HG02884 (cell line): ENCODE measurements around the gene ANGPTL7.
"Not testable (repeated sequence)": the region's sequence is repeated elsewhere in the genome, so short reads cannot be mapped to it uniquely, and the experiment has no call there.

Experiments used
- ATAC-seq: cut with Tn5 transposase; IDR thresholded peaks from one replicate; pipeline ENCODE4 v1.9.1; 2021; ENCODE audit warnings: mild to moderate bottlenecking, moderate library complexity; ENCODE audit not compliant: unreplicated experiment

ANGPTL7 gene

GRCh38 chr1:11168731-11169130, 20.4 kb upstream of the ANGPTL7 start:
- no peak for ATAC-seq

- no peak for ATAC-seq
Observed at GRCh38 chr1:11169202-11169601, 20.0 kb upstream of the ANGPTL7 start.

- ATAC-seq, result no peak
Observed at GRCh38 chr1:11170102-11170501, 19.1 kb upstream of the ANGPTL7 start.

- ATAC-seq, result no peak
Observed at GRCh38 chr1:11174261-11174942, 14.8 kb upstream of the ANGPTL7 start.

GRCh38 chr1:11175461-11175860, 13.7 kb upstream of the ANGPTL7 start:
- no peak for ATAC-seq

GRCh38 chr1:11176081-11176706, 13.0 kb upstream of the ANGPTL7 start:
- no peak for ATAC-seq

GRCh38 chr1:11178021-11179015, 10.8 kb upstream of the ANGPTL7 start:
- no peak for ATAC-seq

GRCh38 chr1:11179125-11179524, 10.0 kb upstream of the ANGPTL7 start:
- no peak for ATAC-seq

- not testable (repeated sequence) for ATAC-seq
Observed at GRCh38 chr1:11179749-11180148, 9.4 kb upstream of the ANGPTL7 start.

GRCh38 chr1:11180342-11180744, 8.8 kb upstream of the ANGPTL7 start:
- no peak for ATAC-seq

- ATAC-seq, result no peak
Observed at GRCh38 chr1:11182884-11183283, 6.3 kb upstream of the ANGPTL7 start.

- no peak for ATAC-seq
Observed at GRCh38 chr1:11184973-11185372, 4.2 kb upstream of the ANGPTL7 start.

GRCh38 chr1:11187000-11187399, 2.2 kb upstream of the ANGPTL7 start:
- ATAC-seq, result no peak

GRCh38 chr1:11187494-11187893, 1.7 kb upstream of the ANGPTL7 start:
- no peak for ATAC-seq

- ATAC-seq, result no peak
Observed at GRCh38 chr1:11187931-11188330, 1.2 kb upstream of the ANGPTL7 start.

GRCh38 chr1:11188381-11188780, 774 bp upstream of the ANGPTL7 start:
- ATAC-seq, result no peak

GRCh38 chr1:11193376-11193775, 4.2 kb downstream of the ANGPTL7 start:
- ATAC-seq, result no peak

- ATAC-seq, result no peak
Observed at GRCh38 chr1:11194407-11195176, 5.4 kb downstream of the ANGPTL7 start.

GRCh38 chr1:11196945-11197344, 7.8 kb downstream of the ANGPTL7 start:
- no peak for ATAC-seq

GRCh38 chr1:11197359-11197758, 8.2 kb downstream of the ANGPTL7 start:
- ATAC-seq, result no peak

- ATAC-seq, result no peak
Observed at GRCh38 chr1:11198257-11198656, 9.1 kb downstream of the ANGPTL7 start.
